ENCODE data around the gene TAGLN.

TAGLN gene

DNA sequence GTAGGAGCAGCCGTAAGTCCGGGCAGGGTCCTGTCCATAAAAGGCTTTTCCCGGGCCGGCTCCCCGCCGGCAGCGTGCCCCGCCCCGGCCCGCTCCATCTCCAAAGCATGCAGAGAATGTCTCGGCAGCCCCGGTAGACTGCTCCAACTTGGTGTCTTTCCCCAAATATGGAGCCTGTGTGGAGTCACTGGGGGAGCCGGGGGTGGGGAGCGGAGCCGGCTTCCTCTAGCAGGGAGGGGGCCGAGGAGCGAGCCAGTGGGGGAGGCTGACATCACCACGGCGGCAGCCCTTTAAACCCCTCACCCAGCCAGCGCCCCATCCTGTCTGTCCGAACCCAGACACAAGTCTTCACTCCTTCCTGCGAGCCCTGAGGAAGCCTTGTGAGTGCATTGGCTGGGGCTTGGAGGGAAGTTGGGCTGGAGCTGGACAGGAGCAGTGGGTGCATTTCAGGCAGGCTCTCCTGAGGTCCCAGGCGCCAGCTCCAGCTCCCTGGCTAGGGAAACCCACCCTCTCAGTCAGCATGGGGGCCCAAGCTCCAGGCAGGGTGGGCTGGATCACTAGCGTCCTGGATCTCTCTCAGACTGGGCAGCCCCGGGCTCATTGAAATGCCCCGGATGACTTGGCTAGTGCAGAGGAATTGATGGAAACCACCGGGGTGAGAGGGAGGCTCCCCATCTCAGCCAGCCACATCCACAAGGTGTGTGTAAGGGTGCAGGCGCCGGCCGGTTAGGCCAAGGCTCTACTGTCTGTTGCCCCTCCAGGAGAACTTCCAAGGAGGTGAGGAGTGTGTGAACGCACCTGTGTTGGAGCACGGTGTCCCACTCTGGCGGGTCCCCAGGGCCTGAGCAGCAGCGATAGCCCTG is at the start of gene TAGLN:
TSS of gene TAGLN (plus strand) at position 318 of the 863 bp plus-strand sequence. CDS start 3,644 bp downstream, outside the sequence.
- DNase-seq = no peak

DNA sequence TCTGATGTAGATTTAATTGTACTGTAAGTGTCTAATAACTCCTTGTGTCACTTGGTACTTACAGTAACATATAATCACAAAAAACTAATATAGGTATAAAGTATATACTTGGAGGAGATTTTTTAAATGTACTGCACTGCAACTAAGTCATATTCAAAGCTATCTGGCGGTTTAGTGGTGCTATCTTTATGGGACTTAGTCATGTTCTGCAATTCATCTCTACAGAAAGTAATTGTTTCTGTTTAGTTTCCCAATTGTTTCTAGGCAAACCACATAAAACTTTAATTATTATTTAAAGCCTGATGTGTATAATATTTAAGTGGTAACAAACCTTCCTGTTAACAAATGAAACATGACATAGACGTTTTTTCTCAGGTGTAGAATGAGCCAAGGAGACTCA is 47.1 kb upstream of the TAGLN start:
- DNase-seq = no peak

DNA sequence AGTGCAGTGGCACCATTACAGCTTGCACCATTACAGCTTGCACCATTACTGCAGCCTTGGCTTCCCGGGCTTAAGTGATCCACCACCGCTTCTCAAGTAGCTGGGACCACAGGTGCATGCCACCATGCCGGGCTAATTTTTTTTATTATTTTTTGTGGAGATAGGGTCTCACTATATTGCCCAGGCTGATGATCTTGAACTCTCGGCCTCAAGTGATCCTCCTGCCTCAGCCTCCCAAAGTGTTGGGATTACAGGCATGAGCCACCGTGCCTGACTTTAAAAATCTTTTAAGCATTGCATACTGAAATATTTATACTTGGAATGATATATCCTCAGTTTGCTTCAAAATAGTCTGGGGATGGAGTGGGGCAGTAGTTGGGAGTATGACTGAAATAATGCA is 44.7 kb upstream of the TAGLN start:
- DNase-seq = no peak

DNA sequence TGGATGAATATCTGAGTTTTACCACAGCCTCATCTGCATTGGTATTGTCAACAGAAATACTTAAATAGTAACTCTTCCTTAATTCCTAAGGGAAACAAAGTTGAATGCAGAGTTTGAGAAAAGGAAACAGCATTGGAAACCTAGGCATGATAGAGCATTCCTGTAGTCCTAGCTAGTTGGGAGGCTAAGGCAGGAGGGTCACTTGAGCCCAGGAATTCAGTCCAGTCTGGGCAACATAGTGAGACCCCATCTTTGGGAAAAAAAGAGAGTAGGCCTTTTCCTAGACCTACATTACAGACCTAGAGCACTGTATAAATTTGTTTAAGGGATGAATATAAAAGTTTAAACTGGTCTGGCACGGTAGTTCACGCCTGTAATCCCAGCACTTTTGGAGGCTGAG is 41.7 kb upstream of the TAGLN start:
- DNase-seq = no peak

DNA sequence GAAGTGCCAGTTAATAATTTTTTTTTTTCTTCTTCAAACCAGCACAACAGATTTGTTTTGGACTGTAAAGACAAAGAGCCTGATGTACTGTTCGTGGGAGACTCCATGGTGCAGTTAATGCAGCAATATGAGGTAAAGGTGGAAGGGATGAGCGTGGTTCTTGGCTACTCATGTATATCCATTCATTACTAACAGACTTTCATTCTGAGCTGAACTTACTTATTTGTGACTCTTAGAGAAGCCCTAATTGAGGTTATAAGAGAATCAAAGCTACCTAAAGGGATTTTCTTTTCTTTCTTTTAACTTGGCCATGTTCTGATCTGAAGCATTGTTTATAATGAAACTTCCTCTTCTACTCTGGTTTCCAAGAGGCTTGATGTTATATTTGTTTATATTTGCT is 39.3 kb upstream of the TAGLN start:
- no peak for DNase-seq

DNA sequence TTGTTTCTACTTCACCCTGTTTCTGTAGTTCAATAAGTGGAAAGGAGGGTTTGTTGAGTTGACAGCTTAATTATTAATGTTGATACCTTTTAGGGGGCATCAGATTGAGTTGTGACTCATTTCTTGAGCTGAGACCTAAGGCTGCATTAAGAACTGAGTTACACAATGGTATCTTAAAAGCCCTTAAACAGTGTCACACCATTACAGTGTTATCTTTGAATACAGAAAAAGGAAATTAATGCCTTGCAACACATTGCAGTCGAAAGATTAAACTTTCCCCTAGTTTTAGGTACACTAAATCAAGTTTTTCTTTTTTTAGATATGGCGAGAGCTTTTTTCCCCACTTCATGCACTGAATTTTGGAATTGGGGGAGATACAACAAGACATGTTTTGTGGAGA is 38.3 kb upstream of the TAGLN start:
- no peak for DNase-seq

DNA sequence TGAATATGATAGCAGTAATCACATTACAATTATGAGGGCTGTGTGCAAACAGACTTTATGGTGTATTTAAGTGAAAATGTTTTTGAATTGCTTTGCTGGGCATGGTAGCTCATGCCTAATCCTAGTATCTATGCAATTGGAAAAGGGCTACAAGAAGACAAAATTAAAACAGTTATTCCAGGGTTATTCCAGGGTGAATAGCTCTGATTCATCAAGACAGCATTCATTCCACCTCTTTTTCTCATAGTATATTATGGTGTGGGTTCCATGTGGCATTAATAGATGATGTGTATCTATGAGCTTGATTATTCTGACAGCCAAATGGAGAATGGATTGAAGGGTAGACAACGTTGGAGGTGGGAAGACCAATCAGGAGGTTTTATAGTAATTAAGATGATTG is 32.7 kb upstream of the TAGLN start:
- DNase-seq = no peak

DNA sequence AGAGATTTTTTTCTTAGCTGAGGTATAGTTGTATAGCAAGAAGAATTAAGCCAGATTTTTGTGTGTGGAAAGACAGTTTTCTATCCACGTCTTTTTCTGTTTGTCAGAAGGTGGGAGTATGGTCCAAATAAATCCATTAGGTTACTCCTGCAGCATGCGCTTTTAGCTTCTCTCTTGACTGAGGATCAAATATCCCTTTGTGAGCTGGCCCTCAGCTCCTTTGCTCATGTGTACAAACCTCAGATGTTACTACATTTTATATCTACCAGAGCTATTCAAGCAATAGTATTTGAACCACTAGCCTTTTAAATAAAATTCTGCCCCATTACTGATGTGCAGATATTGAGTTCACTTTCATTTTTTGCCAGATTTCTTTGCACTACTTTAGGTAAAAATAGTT is 29.4 kb upstream of the TAGLN start:
- DNase-seq = no peak

DNA sequence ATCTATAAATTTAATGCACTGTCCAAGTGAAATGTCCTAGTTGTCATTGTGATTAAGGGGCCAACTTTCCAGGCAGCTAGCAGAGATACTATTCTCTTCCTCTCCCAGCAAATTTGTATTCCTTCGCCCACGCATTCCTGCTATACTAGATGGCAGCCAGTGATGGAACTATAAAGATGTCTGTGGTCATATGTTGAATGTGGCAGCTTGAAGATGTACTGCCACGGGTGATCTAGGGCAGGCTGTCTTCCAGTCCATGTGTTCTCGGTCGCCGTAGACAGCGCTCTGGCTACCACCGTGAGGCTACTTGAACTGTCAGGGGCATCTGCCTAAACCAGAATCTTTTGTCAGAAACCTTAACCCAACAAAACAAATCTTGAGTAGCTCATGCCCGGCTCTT is 29.0 kb upstream of the TAGLN start:
- no peak for DNase-seq

DNA sequence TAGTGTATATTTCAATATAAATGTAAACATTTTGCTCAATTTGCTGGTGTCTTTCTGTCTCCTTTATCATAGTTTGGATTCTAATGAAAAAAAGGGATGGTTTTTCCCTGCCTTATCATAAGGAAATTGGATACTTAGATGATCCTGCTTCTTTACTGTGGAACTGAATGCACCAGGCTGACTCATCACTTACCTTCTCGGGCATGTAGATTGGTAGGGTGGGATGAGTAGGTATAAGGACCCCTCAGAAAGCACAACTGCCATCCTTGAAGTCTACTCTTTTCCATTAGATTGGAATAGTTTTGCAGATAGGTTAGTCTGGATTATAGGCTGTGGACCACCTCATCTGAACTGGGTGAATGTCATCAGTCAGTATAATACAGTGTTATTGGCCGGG is 28.2 kb upstream of the TAGLN start:
- DNase-seq = no peak

DNA sequence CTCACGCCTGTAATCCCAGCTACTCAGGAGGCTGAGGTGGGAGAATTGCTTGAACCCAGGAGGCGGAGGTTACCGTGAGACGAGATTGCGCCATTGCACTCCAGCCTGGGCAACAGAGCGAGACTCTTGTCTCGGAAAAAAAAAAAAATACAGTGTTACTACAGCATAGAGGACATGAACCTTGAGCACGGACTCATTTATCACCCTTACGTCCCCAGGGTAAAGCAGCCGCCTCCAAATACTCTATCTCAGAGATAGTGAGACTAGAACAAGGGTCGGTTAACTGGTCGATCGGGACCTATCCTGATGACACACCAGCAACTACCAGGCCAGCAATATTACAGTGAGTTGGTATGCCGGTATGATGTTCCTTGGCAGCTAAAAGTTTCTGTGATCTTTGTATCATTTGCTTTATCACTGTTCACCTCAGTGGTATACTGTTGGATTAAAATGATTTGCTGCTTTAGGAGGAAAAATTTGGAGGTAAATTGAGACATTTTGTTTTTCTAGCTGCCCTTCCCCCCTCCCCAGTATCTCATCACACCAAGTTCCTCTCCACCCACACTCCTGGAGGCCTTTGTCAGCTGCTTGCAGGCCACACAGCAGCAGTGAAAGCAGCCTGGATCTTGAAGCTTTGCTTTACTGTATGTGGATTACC is 27.6 kb upstream of the TAGLN start:
- DNase-seq = no peak

DNA sequence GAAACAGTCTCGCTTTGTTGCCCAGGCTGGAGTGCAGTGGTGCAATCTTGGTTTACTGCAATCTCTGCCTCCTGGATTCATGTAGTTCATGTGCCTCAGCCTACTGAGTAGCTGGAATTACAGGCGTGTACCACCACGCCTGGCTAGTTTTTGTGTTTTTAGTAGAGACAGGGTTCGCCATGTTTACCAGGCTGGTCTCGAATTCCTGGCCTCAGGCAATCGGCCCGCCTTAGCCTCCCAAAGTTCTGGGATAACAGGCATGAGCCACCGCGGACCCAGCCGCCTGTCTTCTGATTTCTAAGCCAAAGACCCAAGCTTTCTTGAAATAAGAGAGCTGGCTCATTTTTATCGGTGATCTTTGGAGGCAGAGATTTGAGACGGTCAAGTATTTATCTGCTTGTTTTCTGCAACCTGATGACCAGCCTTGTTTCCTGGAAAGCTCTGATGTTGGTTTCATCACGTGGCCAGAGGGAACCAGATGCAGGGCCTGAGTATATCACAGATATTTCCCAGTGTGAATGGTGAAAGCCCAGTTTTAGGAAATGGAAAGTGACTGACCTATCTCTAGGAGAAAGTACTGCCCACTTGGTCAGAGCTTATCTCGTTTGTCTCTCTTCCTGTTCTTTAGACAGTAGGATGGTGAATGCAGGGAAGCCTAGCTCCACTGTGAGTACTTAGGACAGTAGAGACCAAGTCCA is 26.3 kb upstream of the TAGLN start:
- DNase-seq = no peak

DNA sequence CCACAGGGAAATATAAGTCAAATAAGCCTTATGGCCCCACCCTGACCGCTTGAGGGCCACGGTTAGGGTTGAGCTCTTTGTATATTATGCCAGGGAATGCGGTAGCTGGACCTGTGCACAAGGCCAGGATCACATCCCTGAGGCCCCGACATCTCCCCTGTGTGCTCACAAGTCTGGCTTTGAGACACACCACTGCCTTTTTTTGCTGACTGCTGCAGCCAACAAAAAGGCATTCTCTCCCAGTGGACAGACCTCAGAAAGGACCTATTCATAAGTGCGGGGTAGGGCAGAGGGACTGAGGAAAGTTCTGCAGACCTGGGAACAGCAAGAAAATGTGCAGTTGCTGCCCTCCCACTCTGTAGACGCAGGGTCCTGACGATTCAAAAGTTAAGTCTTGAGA is 24.1 kb upstream of the TAGLN start:
- no peak for DNase-seq

DNA sequence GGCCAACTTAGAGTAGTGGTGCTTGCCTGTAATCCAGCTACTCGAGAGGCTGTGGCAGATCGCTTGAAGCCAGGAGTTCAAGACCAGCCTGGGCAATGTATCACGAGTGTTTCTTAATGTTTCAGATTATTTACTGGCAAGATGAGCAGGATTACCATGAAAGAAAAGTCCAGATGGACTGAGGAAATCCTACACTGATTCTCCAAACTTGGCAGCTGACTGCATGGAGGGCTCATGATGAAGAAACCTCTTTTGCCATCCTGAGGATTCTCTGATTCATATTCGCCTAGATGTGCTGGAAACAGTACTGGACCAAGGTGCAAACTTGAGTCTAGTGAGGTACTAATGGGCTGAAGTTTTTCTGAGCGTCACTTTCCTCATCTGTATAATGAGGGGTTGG is 23.4 kb upstream of the TAGLN start:
- no peak for DNase-seq

DNA sequence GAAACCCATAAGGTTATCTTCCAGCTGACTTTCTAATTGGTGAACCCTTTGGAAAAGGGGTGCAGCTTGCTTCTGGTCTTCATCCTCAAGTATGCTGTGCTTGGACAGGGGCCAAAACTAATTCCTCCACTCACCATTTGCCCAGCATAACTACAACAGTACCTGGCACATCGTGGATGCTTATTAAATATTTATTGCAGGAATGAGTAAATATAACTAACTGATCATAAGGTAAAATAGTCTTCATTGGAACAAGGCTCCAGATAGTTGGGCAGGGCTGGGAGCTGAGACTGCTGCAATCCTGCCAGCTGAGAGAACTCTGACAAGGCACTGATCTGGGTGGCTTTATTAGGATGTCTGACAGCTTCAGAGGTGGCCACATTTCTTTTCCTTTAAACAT is 23.0 kb upstream of the TAGLN start:
- no peak for DNase-seq

DNA sequence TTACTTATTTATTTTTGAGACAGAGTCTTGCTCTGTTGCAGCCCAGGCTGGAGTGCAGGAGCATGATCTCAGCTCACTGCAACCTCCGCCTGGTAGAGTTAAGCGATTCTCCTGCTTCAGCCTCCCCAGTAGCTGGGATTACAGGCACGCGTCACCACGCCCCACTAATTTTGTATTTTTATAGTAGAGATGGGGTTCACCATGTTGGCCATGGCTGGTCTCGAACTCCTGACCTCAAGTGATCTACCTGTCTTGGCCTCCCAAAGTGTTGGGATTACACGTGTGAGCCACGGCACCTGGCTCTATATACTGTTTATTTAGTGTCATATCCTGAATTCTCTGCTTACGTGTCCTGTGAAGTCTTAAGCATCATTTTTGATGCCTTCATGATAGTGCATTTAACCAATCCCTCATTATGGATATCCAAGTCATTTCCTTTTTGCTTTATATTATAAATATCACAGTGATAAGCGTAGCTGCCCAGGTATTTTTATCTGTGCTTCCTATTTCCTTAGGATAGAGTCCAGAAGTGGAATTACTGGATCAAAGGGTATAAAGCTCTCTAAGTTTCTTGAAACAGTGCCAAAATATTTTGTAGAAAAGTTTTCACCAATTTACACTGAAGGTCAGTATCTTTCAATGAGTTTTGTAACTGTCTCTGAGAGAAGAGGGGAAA is 21.5 kb upstream of the TAGLN start:
- DNase-seq = no peak

DNA sequence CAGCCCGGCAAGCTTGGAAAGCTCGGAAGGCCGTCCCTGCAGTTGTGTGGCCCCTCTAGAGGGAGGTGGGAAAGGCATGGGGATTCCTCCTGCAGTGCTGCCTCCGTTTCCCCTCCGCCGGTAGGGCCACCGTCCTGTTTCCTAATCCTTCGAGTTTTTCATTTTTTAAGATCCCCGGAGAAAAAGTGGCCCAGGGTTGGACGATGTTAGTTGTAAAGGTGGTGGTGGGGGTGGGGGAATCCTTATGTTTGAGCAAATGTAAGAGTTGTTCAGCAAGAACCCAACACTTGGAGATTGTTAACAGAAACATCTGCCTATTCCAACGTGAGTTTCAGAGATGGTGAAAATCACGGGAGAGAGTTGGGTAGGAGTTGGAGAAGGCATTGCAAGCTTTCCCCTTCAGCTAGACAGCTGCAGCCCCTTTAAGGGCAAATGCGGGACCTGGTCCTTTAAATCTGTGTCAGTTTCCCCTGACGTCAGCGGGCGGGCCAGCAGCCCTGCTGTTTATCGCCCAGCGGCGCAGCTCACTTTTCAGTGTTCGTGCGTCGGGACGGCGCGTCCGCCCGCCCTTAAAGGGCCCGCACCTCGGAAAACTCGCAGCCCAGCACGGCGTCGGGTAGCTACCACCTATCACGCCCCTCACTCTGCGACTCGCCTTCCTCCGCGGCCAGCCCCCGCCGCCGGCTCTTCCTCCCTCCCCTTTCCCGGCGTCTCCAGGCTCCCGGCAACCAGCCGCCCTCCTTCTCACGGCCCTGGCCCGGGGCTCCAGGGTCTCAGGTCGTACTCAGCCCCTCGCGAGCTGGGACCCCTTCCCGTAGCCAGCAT is 20.7 kb upstream of the TAGLN start, which contains the start of gene SIDT2:
TSS of gene SIDT2 (plus strand) at position 534 of the 825 bp plus-strand sequence. CDS start 521 bp downstream, outside the sequence.
- peak; percentile 89 for DNase-seq

DNA sequence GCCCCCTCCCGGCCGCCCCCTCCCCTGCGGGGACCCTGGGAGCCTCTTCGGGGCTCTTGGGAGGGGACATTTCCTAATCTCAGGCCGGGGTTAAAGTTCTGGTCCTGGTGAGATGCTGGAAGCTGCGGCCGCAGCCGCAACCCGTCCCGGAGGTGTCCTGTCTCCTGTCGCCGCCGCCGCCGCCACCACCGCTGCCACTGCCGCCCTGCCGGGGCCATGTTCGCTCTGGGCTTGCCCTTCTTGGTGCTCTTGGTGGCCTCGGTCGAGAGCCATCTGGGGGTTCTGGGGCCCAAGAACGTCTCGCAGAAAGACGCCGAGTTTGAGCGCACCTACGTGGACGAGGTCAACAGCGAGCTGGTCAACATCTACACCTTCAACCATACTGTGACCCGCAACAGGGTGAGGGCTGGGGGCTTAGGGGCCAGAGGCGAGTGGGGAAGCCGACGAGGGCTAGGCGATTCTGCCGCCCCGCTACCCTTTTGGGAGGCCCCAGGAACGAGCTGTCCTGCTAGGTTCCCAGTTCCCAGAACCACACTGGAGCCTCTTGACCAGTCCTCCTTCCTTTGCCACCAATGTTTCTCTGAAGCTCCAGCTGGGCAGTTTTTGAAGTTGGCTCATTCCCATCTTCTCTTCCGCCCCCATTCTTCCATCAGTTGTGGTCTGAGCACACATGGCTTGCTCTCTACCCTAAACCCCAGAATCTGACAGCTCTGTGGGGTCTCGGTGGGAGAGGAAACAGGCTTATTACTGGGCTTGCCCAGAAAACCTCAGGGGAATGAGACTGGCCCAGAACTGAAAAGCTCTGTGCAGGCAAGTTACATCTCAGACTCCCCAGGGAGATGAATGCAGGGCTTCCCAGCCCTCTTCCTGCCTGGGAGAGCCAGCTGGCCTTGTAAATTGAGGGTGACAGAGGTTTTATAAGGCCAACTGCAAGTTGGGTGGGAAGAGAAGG is 19.8 kb upstream of the TAGLN start:
- DNase-seq = no peak

DNA sequence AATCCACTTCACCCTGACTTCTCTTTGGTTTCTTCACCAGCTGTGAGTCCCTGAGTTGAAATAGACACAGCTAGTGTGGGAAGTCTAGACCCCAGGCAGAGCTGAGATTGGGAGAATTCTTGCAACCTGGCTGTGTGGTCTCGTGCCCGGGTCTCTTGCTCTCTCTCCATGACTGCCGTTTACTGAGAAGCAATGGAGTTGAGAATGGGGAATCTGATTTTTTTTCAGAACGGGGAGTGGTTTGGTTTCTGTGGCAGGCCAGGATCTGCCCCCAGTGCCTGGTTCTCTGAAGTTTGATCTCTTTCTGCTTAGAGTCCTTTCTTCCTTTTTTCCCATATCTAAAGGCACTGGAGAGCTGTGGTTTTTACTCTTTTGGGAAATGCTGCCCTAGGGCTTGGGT is 19.1 kb upstream of the TAGLN start:
- DNase-seq = no peak

DNA sequence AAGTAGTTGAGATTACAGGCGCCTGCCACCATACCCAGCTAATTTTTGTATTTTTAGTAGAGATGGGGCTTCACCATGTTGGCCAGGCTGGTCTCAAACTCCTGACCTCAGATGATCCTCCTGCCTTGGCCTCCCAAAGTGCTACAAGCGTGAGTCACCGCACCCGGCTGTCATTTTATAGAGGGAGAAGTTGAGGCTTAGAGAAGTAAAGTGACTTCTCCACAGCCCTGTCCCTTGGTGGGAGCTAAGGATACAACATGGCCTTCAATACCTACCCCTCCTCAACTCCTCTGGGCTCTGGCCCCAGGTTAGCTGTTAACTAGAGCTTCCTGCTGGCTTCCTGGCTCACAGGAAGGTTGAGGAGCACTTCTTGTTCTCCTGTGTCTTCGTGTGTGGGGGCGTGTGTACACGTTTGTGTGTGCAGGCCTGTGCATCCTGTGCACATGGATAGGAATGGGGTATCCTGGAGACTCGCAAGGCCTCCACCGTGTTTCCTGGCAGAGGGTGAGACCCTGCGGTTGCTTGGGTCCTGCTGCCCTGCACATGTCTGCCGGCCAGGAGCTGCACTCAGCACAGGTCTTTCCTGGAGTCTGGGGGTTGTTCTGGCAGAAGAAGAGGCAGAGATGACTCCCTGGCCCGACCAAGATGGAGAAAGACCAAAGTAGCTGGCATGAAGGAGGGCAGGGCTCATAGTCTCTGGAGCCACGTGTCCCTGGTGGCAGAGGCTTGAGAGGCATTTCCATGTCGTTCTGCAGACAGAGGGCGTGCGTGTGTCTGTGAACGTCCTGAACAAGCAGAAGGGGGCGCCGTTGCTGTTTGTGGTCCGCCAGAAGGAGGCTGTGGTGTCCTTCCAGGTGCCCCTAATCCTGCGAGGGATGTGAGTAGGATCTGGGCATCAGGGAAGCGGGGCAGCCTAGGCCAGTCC is 18.2 kb upstream of the TAGLN start:
- peak; percentile 55 for DNase-seq

Measured in GDM1 (cell line).